HepG2 (cell line): ENCODE data around the gene NISCH. TPM values are rescaled to one million over a fixed set of nuclear protein-coding genes. Genes with fewer than 3 reads are reported as not detected.
A peak's percentile ranks its signal among the peaks of the same experiment; 100 is the strongest.

ENCODE experiments used
- ATAC-seq: fragments of 200-7000 bp; cut with Tn5 transposase; 3 replicates; pipeline ENCODE4 v1.9.1; 2020; ENCODE audit warnings: mild to moderate bottlenecking, moderate library complexity
- BruUV-seq: library from RNA; stranded (reverse); fragments of 400-500 nt; replicated peaks from 2 replicates; lab custom pipeline; 2021; lab: Mats Ljungman, UMichigan
- CTCF ChIA-PET: fragments of 300-600 bp; formaldehyde crosslinking; extraction: SDS; loops from one replicate; lab custom pipeline; 2021; ENCODE audit warnings: low total read pairs, inconsistent platforms, low intra/inter-chr PET ratio; lab: Yijun Ruan, JAX
- POLR2A ChIA-PET: fragments of 350-600 bp; sonication (Branson Sonifier 250); formaldehyde crosslinking; loops from one replicate; lab custom pipeline; 2020; ENCODE audit warnings: antibody characterized with exemption, inconsistent platforms; lab: Yijun Ruan, JAX
- DNase-seq: peaks from one replicate; pipeline ENCODE4 v3.0.0-alpha.2; 2015; ENCODE audit warnings: low spot score
- FAIRE-seq: peaks from 3 replicates; lab custom pipeline; 2011; peaks lifted over from hg19 to GRCh38; lab: Jason Lieb, UNC
- H2AFZ ChIP-seq: one replicate; pipeline ENCODE4 v1.6.1; 2011; ENCODE audit warnings: low read length, inconsistent platforms
- H3K27ac ChIP-seq: fragments of 300-600 bp; 3 replicates; pipeline ENCODE4 v1.8.0; 2011; ENCODE audit warnings: mixed run types, mild to moderate bottlenecking, mixed read lengths, low read length, inconsistent platforms; ENCODE audit not compliant: insufficient read depth; ENCODE audit errors: extremely low read length
- H3K27me3 ChIP-seq, 2 experiments: fragments of 200-600 bp in 1 of 2; 2 replicates in 1 of 2; 3 replicates in 1 of 2; pipeline versions ENCODE4 v1.6.0 to v1.8.0; 2011; ENCODE audit warnings: low read length in 2 of 2, mild to moderate bottlenecking in 2 of 2, moderate library complexity in 2 of 2, inconsistent platforms in 1 of 2; ENCODE audit not compliant: insufficient read depth in 2 of 2, control insufficient read depth in 1 of 2
- H3K36me3 ChIP-seq, 2 experiments: fragments of 200-600 bp in 1 of 2; replicated peaks in 1 of 2; 2 replicates in 1 of 2; 3 replicates in 1 of 2; pipeline versions ENCODE4 v1.5.1 to v1.8.0; 2011; ENCODE audit warnings: low read length in 2 of 2, inconsistent platforms in 1 of 2; ENCODE audit not compliant: insufficient read depth in 2 of 2, control insufficient read depth in 1 of 2
- H3K4me1 ChIP-seq: 2 replicates; pipeline ENCODE4 v1.5.1; 2012; ENCODE audit warnings: low read length, inconsistent platforms; ENCODE audit not compliant: insufficient read depth
- H3K4me2 ChIP-seq: 2 replicates; pipeline ENCODE4 v1.6.0; 2011; ENCODE audit warnings: low read depth, low read length, inconsistent platforms
- H3K4me3 ChIP-seq, 3 experiments: fragments of 200-600 bp in 1 of 3; sonication (generic), shearing (Covaris generic) in 1 of 3; replicated peaks in 1 of 3; 2 replicates each; pipeline ENCODE4 v1.5.1; 2011 to 2016; ENCODE audit warnings: low read length in 3 of 3, inconsistent platforms in 2 of 3, low read depth in 2 of 3, mild to moderate bottlenecking in 2 of 3, control low read depth in 1 of 3, mixed read lengths in 1 of 3; ENCODE audit not compliant: insufficient read depth in 1 of 3
- H3K79me2 ChIP-seq: one replicate; pipeline ENCODE4 v1.6.1; 2011; ENCODE audit warnings: low read length, inconsistent platforms; ENCODE audit not compliant: insufficient read depth
- H3K9ac ChIP-seq: 2 replicates; pipeline ENCODE4 v1.6.0; 2011; ENCODE audit warnings: mild to moderate bottlenecking, low read depth, low read length, inconsistent platforms; ENCODE audit not compliant: insufficient read depth
- H3K9me3 ChIP-seq: 2 replicates; pipeline ENCODE4 v1.5.1; 2012; ENCODE audit warnings: mild to moderate bottlenecking, low read length
- H4K20me1 ChIP-seq: 2 replicates; pipeline ENCODE4 v1.6.0; 2011; ENCODE audit warnings: inconsistent platforms, mild to moderate bottlenecking, low read length, moderate library complexity; ENCODE audit not compliant: insufficient read depth
- CREBL2 ChIP-seq: sonication (generic); formaldehyde crosslinking; IDR thresholded peaks from 2 replicates; pipeline ENCODE4 v1.8.1; 2023; ENCODE audit warnings: missing genetic modification reagents, mild to moderate bottlenecking, borderline replicate concordance
- HNRNPL ChIP-seq: fragments of 200-400 bp; formaldehyde crosslinking; IDR thresholded peaks from 2 replicates; pipeline ENCODE4 v1.6.1; 2017; ENCODE audit warnings: mild to moderate bottlenecking, low read depth, low read length
- IKZF4 ChIP-seq: sonication (generic); formaldehyde crosslinking; IDR thresholded peaks from 2 replicates; pipeline ENCODE4 v1.5.1; 2020; ENCODE audit warnings: borderline replicate concordance, mild to moderate bottlenecking, low read depth, missing genetic modification reagents; ENCODE audit errors: not compliant biosample characterization
- RORA ChIP-seq: sonication (generic); formaldehyde crosslinking; IDR thresholded peaks from 2 replicates; pipeline ENCODE4 v1.5.0; 2020; ENCODE audit warnings: mild to moderate bottlenecking, missing genetic modification reagents, moderate library complexity
- TAF15 ChIP-seq: fragments of 200-400 bp; formaldehyde crosslinking; IDR thresholded peaks from one replicate; pipeline ENCODE4 v1.6.1; 2018; ENCODE audit warnings: mild to moderate bottlenecking, low read depth, low read length; ENCODE audit not compliant: poor library complexity, severe bottlenecking
- ZNF143 ChIP-seq: sonication (generic); formaldehyde crosslinking; IDR thresholded peaks from 2 replicates; pipeline ENCODE4 v1.4.0; 2020; ENCODE audit warnings: missing genetic modification reagents
- ZNF335 ChIP-seq: sonication (generic); formaldehyde crosslinking; IDR thresholded peaks from 2 replicates; pipeline ENCODE4 v1.4.0; 2020; ENCODE audit warnings: missing genetic modification reagents
- ZNF550 ChIP-seq: sonication (generic); formaldehyde crosslinking; IDR thresholded peaks from 2 replicates; pipeline ENCODE4 v1.4.0; 2020; ENCODE audit warnings: mild to moderate bottlenecking, missing genetic modification reagents, borderline replicate concordance
- WGBS: methylation state at CpG from one replicate; pipeline ENCODE4 v1.1.6; 2017; ENCODE audit warnings: low lambda C conversion rate; 5-methylcytosine and 5-hydroxymethylcytosine counted together
- in situ Hi-C: cut with HindIII; loops from 2 replicates; pipeline ENCODE4 v1.10.0; 2017; ENCODE audit warnings: low pct_unique_long_range_greater_than_20kb; ENCODE audit not compliant: extremely low pct_ligation_motif_present
- intact Hi-C: fragments of 100-400 bp; cut with micrococcal nuclease; formaldehyde crosslinking; loops from one replicate; pipeline ENCODE4 v1.10.0; 2022; ENCODE audit not compliant: unreplicated experiment
- polyA plus RNA-seq, 8 experiments: library from polyadenylated mRNA; depleted of rRNA in 3 of 8; stranded (reverse) in 7 of 8; unstranded in 1 of 8; fragments of >200 nt; fragmentation: Illumina TruSeq in 4 of 8; extraction: Trizol in 4 of 8; gene quantifications; 2 replicates each; pipeline versions ENCODE4 v1.2.1 to v1.2.3, GENCODE V29; 2011 to 2016; ENCODE audit warnings: low read depth in 4 of 8, missing spikeins in 1 of 8, mixed read lengths in 1 of 8; ENCODE audit not compliant: insufficient read depth in 1 of 8
- total RNA-seq, 5 experiments: library from RNA; depleted of rRNA; stranded (reverse); fragments of >200 nt; fragmentation: Illumina TruSeq; extraction: Trizol; gene quantifications; 2 replicates each; pipeline ENCODE4 v1.2.3, GENCODE V29; 2016; ENCODE audit warnings: low read depth in 1 of 5

The NISCH gene
- total and polyA plus RNA-seq, 2 of the 13 experiments (the other 11 are each of a cell fraction or from before 2014, with no cell fraction given): 27.0 to 47.6 TPM

- ATAC-seq (peak; percentile 7), DNase-seq (no peak), FAIRE-seq (no peak)
- no peaks in the 10 kb centered on the region for H3K9me3 ChIP-seq
- POLR2A ChIA-PET: no interaction called here
- TF ChIP-seq CREBL2 (CRISPR knock-in tag) (no peak), RORA (CRISPR knock-in tag) (no peak), ZNF335 (CRISPR knock-in tag) (no peak), HNRNPL (0 out of 2 replicates have a peak, but pooled peaks have one; percentile 48), ZNF143 (CRISPR knock-in tag) (no peak), IKZF4 (CRISPR knock-in tag) (no peak), TAF15 (no peak), ZNF550 (CRISPR knock-in tag) (no peak)
- in situ Hi-C loops (no loop called here), intact Hi-C loops (no loop called here)
- H3K36me3 ChIP-seq: peaks cover 6 to 19% of the 10 kb centered on the region in 2 experiments
- no peak overlapping the region for H3K4me3 ChIP-seq
- H4K20me1 ChIP-seq: no peaks in the 10 kb centered on the region
- peaks cover 6 to 14% of the 10 kb centered on the region in 2 experiments for H3K27me3 ChIP-seq
- H3K79me2 ChIP-seq: no peaks in the 10 kb centered on the region
- no peak overlapping the region for H3K4me2 ChIP-seq
- no peak overlapping the region for H3K9ac ChIP-seq
- no peak overlapping the region for H3K27ac ChIP-seq
- 92% methylated on average over 18 of the region's 33 CpGs for WGBS
- no peak overlapping the region for H2AFZ ChIP-seq
- no TSS peak for BruUV-seq
- CTCF ChIA-PET: no interaction called here
- peaks cover 16% of the 10 kb centered on the region for H3K4me1 ChIP-seq
These were observed 66.7 kb downstream of the NISCH start for GRCh38 chr3:52521881-52522650.
